Measurements from ENCODE around the gene RAET1G.
A peak's percentile ranks its signal among the peaks of the same experiment; 100 is the strongest.
"Not testable (repeated sequence)": the region's sequence is repeated elsewhere in the genome, so short reads cannot be mapped to it uniquely, and the experiment has no call there.

RAET1G gene, protein sequence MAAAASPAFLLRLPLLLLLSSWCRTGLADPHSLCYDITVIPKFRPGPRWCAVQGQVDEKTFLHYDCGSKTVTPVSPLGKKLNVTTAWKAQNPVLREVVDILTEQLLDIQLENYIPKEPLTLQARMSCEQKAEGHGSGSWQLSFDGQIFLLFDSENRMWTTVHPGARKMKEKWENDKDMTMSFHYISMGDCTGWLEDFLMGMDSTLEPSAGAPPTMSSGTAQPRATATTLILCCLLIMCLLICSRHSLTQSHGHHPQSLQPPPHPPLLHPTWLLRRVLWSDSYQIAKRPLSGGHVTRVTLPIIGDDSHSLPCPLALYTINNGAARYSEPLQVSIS

DNA sequence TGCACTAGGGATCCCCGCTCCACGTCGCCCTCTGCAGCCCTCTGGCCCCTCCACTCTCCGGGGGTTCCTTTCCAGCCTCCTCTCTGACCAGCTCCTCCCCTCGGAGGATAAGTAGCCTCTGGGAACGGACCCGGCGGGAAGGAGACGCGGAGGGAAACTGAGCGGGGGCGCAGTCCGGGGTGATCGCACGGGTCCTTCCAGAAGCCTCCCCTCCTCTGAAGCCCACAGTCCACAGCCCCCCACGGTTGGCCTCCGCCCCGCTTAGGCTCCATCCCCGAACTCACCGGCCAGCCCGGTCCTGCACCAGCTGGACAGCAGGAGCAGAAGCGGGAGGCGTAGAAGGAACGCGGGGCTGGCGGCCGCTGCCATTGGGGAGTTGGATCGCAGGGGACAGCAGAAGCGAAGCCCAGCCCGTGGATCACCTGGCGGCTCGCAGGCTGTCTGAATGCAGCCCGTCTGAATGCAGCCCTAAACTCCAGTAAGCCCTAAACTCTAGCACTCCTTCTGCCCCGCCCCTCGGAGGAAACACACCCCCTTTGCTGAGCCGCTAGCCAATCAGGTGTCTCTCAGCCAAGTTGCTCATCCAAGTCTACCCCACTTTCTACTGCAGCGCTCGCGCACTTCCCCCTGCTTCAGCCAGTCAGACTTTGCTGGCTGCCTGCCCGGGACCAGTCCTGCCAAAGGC lies at the start of gene RAET1G:
TSS of gene RAET1G (minus strand) at position 480 of the 685 bp plus-strand sequence. CDS start at position 369, 111 bp downstream.
- peak; percentile 89 for DNase-seq

DNA sequence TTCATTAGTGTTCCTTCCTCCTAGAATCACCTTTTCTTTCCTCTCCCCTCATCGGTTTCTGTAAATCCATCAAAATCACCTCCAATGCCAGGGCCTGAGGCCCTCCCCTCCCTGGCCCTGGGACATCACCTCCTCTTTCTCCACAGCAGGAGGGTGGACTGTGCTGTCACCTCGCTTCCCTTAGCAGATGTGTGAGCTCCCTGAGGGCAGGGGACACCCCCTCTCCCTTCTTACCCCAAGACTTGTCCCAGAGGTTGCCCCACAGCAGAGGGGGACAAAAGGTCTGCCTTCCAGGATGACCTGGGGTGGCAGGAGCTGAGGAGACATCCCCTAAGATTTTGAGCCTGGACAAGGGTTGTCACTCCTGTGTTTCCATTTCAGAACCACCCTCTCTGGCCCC lies 46.7 kb upstream of the RAET1G start:
- peak; percentile 20 for DNase-seq

DNA sequence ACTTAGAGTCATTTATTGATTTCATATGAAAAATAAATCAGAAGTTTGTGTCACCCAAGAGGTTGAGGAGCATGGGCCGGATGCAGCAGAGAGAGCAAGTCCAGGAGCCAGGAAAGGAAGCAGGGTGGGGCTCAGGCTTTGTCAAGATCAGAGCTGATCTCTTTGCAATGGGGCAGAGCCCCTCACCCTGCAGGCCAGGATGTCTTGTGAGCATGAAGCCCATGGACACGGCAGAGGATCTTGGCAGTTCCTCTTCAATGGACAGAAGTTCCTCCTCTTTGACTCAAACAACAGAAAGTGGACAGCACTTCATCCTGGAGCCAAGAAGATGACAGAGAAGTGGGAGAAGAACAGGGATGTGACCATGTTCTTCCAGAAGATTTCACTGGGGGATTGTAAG lies 46.0 kb upstream of the RAET1G start:
- DNase-seq, result not testable (repeated sequence)

DNA sequence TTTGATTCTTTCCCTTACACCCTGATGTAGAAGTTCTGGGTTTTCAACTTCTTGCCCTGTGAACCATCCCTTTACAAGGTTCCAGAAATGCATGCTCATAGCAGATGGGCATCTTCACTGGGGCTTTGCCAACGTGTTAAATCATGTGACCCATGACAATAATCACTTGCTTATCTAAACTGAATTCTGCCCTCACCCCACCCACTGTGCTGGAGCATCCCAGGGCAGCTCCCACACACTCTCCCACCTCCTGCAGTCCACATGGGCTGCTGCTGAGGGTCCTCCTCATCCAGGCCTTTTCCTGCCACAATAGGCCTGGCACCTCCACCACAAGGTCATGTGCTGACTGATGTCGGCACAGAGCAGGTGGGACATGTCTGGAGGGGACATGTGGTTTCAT lies 45.1 kb upstream of the RAET1G start:
- peak; percentile 30 for DNase-seq

DNA sequence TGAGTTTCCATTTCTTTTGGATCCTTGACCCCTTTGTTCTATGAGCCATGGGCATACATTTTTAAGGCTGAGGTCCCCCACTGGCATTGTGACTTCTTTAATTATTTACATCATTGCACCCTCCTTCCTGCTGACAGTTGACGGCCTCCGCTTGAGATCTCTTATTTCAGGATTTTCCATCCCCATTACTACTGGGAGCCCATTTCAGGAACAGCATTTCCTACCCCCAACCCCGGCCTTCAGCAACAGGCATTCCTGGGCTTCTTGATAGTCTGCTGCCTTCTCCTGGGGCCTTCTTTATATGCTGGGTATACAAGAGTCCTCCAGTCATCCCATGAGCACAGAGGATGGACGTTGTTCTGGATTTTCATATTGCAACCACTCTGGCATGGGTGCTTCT lies 44.7 kb upstream of the RAET1G start:
- peak; percentile 11 for DNase-seq

DNA sequence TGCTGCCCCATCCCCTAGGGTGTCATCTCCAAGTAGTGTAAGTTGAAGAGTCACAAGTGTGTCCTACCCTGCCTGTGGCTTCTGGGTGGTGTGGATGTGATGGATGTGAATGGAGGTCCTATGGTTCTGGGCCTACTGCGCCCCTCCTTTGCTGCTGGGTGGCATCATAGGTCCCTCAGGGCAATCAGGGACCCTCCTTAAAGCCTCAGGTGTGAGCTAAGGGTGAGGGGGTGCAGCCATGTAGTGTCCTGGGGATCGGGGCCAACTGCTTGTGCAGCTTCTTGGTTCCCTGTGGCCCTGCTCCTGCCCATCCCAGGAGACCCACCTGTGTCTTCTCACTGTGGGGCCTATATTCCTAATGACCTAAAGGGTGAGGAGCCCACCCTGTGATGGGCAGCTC lies 43.4 kb upstream of the RAET1G start:
- DNase-seq, result not testable (repeated sequence)

DNA sequence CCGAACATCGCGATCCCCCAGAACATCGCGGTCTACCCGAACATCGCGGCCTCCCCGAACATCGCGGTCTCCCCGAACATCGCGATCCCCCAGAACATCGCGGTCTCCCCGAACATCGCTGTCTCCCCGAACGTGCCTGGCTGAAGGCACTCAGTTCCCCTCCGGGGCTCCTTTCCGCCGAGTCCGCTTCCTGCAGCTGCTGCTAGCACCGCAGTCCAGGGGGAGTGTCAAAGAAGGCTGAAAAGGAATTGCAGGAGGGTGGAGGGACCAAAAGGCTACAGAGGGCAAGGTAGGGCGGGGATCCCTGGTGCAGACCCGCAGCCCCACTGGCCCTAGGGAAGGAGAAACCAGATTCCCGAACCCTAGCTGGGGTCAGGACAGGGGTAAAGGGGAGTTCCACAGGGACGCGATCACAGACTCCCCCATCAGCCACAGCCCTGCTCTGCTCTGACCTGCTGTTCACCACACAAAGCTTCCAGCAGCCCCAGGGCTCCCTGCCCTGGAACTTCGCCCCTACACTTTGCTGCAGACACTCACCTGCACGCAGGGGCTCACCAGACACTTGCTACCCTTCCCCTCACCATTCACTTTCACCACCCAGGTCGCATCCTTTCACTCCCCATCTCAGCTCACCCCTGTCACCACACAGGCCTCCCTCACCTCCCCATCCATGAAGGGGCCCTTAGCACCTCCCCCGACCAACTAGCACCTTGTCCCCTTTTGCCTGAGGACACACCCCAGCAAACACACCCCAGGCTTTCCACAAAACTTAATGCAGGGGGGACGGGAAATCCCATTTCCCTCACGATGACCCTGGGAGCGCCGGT lies 42.5 kb upstream of the RAET1G start:
- DNase-seq, result no peak

DNA sequence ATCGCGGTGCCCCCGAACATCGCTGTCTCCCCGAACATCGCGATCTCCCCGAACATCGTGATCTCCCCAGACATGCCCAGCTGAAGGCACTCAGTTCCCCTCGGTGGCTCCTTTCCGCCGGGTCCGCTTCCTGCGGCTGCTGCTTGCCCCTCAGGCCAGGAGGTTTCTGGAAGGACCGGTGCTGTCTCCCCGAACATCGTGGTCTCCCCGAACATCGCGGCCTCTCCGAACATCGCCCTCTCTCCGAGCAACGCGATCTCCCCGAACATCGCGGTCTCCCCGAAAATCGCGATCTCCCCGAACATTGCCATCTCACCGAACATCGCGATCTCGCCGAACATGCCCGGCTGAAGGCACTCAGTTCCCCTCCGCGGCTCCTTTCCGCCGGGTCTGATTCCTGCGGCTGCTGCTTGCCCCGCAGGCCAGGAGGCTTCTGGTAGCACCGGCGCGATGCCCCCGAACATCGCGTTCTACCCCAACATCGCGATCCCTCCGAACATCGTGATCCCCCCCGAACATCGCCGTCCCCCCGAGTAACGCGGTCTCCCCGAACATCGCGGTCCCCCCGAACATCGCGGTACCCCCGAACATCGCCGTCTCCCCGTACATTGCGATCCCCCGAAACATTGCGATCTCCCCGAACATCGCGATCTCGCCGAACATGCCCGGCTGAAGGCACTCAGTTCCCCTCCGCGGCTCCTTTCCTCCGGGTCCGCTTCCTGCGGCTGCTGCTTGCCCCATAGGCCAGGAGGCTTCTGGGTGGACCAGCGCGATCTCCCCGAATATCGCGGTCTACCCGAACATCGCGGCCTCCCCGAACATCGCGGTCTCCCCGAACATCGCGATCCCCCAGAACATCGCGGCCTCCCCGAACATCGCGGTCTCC lies 41.6 kb upstream of the RAET1G start:
- DNase-seq, result peak; percentile 58

DNA sequence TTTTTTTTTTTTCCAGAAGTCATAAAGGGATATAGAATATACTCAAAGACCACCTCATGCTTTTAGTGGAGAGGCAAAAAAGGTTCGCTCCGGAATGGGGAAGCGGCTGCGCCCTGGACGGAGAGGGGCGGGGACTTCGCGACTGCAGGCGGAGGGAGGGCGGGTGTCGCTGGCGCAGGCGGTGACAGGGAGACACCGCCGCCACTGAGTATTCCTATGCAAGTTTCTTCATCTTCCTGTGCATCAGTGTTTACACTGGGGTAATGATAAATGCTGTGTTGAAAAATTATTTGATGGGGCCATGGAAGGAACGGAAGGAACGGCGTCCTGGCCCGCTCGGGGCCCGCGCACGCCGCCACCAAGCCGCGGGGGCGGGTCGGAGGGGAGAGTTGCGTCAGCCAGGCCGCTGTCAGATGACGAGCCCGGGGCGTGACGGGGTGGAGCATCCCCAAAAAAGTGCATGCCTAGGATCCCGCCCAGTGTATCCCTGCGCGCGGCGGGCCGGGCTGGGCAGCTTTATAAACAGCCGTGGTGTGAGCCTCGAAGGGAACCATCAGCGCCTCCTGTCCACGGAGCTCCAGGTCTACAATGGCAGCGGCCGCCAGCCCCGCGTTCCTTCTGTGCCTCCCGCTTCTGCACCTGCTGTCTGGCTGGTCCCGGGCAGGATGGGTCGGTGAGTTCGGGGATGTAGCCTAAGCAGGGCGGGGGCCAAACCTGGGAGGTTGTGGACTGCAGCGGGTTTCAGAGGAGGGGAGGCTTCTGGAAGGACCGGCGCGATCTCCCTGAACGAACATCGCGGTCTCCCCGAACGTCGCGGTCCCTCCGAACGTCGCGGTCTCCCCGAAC lies 40.8 kb upstream of the RAET1G start, which contains the start of gene ULBP1:
TSS of gene ULBP1 (plus strand) at position 482 of the 846 bp plus-strand sequence. CDS start at position 589, 107 bp downstream.
- DNase-seq, result peak; percentile 90

DNA sequence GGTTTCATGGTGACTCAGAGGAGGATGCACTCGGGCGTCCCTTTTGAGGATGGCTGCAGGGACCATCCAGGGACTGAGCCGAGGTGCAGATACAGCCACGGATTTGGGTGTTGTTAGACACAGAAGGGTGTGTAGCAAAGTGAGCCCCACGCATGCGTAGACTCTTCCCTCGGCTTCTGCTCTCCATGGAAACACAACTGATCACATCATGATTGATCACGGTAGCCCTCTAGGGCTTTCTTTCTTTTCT lies 40.2 kb upstream of the RAET1G start:
- no peak for DNase-seq

DNA sequence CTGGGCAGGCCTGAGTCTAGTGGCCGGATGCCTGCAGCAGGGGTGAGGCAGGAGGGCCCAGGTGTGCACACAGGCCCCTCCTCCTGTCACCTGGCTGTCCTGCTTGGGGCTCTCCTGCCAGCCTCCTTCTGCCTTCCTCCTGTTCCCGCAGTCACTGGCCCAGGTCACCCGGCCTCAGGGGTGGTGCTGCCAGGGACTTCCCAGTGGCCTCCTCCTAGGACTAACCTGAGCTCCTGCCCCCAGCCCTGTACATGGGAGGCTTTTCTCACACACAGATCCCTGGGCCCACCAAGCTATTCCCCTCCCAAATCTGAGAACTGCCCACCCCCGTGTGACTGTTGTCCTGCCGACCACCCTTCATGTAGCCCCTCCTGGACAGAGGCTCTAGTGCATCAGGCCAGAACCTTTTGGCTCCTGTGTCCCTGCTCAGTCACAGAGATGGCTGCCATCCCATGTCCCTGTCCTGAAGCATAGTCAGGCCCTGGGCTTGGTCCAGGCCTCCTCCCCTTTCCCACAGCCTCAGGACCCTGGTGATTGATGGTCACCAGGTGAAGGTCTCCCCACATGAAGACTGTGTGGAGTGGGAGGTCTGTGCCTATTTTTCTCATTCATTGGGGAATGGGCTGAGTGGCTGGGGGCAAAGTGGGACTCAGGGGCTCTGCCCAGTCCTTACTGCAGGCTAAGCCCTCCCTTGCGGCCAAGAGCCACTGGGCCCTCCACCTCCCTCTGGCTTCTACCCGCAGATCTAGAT lies 39.7 kb upstream of the RAET1G start:
- no peak for DNase-seq

DNA sequence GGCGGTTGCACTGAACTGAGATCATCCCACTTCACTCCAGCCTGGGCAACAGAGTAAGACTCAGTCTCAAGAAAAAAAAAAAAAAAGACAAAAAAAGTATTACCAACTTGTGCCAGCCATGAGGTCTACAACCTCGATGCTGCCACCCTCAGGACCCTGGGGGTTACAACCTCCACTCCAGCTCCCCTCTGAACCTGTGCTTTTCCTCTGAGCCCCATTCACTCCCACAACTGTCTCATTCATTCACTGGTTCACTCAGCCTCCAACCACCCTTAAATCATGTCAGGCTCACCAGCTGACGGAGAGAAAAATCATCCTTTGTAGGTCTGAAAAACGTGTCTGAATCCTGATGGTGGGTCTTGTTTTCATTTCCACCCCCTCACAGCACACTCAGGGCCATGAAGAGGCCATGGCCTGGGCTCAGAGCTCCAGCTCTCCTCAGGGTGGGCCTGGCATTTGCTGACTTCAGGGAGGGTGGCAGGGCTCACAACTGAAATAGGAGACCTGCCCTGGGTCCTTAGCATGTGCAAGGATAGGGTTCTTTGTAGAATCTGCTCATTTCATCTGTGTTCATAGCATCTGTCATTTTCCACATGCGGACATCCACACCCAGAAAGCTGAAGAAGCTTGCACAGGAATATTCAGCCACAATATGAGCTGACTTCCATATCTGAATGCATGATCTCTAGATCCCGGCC lies 39.0 kb upstream of the RAET1G start:
- no peak for DNase-seq

DNA sequence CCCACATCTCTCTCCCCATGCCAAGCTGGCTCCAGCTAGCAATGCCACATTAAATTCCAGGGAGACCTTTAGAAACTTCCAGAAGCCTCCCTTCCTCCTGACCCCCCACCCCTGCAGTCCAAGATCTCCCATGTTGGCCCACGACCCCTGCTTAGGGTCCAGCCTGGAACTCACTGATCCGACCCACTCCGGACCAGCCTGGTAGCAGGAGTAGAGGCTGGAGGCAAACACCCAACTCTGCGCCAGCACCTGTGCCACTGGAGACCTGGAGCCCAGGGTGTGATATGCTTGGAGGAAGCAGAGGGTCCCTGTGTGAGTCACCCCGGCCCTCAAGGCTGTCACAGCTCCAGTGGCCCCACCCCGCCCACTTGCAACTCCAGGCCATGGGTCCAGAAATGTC lies 37.6 kb upstream of the RAET1G start:
- no peak for DNase-seq

DNA sequence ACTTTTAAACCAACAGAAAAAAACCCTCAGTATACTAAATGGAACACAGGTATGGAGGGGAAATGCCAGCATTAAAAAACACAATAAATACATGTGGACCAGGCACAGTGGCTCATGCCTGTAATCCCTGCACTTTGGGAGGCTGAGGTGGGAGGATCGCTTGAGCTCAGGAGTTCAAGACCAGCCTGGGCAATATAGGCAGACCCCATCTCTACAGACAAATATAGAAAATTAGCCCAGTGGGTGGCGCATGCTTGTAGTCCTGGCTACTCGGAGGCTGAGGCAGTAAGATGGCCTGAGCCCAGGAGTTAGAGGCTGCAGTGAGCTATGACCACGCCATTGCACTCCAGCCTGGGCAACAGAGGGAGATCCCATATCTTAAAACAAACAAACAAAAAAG lies 36.9 kb upstream of the RAET1G start:
- DNase-seq, result not testable (repeated sequence)

DNA sequence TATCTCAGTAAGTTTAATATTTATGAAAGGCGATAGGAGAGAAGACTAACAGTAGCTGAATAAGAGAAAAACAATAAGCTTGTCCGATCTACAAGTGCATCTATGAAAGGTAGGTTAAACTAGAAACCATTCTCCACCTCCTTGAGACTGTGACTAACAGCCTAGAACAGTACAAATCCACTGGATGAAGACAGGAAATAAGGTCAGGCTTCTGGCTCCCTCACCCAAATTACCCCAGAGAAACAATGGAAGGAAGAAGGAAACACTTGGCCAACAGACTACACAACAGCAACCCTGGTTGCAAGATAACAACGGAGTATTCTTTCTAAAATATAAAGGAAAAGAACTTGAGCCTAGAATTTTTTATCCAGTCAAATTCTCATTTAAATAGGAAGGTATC lies 35.2 kb upstream of the RAET1G start:
- not testable (repeated sequence) for DNase-seq

DNA sequence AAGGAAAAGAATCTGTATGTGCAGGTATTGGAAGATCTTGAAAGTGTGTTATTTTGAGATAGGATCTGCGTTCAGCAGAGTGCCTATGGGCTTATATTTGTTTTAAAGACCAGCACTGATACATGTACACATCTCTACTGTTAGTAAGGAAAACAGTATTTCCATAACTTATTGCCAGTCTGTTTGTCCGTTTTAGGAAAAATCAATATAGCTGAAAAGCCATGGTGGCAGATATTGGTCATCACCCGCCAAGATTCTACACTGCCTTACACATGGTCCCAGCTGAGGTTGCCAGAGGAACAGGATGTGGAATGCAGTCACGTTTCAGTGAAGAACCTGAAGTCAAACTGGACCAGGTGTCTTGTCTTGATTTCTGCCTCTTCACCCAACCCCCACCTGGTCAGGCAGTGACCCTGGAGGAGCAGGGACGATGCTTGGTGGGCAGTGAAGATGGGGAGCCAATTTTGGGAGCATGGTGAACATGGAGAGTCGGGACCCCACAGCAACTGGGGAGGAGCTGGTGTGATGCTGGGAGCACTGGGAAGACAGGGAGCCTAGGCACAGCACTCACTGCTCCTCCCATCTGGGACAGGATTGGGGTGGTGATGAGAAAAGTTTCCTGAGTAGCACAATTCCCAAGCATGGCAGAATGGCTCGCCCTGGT lies 32.9 kb upstream of the RAET1G start:
- DNase-seq, result not testable (repeated sequence)

DNA sequence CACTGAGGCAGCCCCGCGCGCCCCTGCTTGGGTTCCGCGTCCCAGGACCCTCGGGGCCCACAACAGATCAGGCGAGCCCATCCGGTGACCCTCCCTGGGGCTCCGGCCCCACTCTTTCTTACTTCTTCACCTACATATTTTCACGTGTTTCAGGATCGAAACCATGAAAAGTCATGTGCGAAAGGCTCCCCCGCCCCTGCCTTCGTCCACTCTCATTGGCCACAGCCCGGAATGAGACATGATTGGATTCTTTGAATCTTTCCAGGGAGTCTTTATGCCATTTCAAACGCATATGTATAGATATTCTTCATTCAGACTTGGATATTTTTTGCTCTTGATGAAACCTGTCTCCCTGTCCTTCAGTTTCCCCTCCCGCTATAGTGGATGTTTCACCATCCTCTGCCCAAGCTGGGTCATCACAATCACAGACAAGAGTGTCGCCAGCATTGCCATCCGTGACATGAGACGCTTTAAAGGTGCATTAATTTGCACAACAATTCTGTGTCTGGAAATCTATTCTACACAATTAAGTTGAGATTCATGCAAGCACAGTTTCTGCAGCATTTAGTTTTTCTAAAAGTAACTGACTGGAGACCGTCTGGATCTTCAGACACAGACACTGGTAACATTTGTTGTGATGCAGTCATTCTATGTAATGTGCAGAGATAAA lies 32.2 kb upstream of the RAET1G start:
- peak; percentile 21 for DNase-seq

DNA sequence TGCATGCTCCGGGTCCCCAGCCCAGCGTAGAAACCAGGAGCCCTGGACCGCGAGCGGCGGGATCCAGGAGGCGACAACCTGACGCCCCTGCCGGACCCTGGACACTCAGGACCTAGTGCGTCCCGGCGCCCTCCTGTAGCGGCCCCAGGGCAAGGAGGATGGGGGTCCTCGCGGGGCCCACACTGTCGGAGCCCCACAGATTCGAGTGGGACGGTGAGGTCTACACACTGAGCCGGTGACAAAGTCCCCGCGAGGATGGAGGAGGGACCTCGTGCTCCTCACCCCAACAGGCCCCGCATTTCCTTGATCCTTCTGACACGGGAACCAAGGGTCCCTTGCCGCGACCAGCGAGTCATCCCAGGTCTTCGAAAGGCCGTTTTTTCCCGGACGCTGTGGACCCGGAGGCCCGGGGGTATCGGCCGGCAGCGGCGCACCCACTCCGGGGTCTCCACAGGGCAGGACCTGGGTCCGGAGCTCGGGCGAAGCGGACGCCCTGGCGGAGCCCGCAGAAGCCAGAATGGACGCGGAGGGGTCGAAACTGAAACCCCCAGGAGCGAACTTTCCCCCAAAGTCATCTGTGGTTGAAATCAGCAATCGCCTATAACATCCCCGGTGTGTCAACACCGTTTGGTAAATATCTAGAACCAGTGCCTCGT lies 31.5 kb upstream of the RAET1G start:
- DNase-seq, result not testable (repeated sequence)

DNA sequence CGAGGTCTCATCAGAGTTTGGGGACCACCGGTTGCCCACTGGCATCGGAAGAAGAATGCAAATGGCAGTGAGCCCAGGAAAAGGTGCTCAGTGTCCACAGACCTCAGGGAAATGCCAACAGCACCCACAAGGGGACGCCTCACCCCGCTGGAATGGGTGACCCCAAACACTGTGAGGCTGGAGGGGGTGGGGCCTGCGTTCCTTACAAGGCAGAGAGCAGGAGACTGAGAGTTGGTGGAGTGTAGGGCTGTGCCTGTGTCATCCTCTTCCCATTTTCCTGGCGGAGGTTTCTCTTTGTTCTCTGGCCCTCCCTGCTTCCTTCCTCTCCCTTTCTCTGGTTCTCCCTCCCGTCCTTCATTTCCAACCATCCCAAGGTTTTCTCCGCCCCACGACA lies 31.0 kb upstream of the RAET1G start:
- not testable (repeated sequence) for DNase-seq
